NCI-H1092 treated with DMSO at 0.1 percent for 48 hours (cell line): ENCODE measurements around the gene FGGY.
"Not testable (repeated sequence)": the region's sequence is repeated elsewhere in the genome, so short reads cannot be mapped to it uniquely, and the experiment has no call there.

ENCODE experiments used
- DNase-seq: peaks from one replicate; lab custom pipeline; 2025; lab: John Stamatoyannopoulos, UW

Gene FGGY

DNA sequence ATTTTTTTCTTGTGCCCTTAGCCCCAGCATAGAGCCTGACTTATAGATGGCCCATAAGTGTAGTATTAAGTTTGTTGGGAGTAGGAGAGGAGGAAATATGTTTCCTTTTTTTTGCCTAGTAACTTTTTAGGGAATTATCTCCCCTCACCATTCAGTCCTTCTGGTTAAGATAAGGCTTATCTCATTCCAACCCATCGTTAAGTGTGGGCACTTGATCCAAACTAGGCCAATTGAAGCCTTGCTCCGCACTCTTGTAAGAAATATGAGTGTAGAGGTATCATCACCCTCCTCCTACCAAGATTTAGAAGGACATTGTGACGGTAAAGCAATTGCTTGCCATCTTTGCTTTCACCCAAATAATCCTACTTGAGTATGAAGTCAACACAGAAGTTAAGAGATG, 8.8 kb upstream of the FGGY start:
- DNase-seq, result no peak

DNA sequence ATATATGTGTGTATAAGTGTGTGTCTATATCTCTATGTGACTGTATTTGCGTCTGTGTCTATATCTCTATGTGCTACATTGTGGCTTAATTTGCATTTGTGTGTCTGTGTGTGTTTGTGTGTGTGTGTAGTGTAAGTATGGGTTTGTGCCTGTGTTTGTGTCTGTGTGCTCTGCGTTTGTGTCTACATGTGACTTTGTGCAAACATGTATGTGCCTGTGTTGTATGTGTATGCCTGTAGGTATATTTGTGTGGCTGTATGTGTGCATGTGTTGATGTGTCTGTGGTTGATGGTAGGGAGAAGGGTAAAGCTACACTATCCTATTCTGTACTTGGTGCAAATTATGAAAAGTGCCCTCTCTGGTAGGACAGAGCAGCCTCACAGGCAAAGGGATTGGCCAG, 7.3 kb upstream of the FGGY start:
- no peak for DNase-seq

DNA sequence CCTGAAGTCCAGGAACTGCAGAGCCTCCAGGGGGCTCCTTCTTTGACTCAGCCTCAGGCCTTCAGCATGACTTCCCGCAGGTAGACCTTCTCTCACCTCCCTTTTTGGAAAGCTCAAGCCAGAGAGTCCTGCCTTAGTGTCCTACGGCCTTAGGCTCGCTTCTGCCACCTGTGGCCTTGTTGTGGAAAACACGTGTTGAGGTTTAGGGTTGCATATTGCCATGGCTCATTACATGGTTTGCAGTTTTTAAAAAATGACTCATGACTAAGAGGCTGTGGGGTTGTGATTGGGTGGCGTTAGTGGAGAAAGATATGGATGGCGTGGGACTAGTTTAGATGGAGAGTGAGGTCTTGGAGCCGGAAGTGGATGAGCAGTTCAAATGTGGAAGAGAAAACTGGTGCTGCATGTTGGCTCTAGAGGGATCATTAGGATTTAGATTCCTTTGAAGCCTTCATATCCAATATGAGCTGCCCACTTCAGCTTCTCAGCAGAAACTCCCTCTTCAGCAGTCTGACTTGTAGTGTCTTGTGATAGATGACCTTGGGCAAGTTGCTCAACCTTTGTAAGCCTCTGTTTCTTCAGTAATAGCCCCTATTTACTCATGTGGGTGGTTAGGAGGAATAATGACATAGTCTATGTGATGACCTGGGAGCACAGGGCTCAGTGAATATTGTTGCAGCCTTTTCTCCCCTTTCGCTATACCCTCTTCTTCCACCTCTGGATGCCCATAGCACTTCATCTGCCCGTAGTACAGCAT, 6.5 kb upstream of the FGGY start:
- DNase-seq, result no peak

DNA sequence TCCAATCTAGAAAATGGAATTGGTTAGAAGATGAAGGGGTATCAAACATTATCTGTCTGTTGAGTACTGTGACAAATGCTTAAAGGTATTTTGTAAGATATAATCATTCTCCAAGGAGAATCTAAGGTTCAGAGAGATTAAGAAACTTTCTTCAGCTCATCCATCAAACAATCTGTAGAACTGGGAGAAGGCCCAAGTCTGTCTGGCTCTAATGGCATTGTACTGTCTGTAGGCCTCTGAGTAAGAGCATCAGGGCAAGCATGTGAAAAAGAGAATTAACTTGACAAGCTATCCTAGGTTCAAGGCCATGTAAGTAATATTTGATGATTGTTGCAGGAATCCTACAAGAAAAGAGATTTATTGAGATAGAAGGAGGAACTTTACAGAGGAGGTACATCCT, 5.3 kb upstream of the FGGY start:
- no peak for DNase-seq

DNA sequence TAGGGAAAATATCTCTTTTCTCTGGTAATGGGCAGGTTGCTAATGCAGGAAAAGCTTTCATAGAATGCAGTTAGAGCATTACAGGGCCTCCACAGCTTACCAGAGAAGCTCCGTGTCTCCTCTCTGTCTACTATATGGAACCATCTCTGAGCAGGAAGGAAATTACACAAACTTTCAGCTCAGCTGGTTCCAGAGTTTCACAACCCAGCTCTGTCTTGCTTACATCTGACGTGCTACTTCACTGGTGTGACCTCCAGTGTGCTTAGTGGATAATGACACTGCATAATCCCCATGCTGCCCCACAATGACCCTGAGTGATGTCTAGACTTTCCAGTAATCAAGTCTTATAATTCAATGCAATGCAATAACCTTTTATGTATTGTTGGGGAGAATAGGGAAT, 4.3 kb upstream of the FGGY start:
- no peak for DNase-seq

DNA sequence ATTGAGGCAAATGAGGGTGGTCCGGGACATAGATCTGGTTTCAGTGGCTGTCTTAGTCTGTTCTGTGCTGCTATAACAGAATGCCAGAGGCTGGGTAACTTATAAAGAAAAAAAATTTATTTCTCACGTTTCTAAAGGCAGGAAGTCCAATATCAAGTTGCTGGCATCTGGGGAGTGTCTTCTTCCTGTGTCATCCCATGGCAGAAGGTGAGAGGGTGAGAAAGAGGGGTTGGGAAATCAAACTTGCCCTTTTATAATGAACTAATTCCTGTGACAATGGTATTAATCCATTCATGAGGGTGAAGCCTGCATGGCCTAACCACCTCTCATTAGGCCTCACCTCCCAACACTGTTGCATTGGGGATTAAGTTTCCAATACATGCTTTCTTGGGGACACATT, 3.7 kb upstream of the FGGY start:
- DNase-seq, result no peak

DNA sequence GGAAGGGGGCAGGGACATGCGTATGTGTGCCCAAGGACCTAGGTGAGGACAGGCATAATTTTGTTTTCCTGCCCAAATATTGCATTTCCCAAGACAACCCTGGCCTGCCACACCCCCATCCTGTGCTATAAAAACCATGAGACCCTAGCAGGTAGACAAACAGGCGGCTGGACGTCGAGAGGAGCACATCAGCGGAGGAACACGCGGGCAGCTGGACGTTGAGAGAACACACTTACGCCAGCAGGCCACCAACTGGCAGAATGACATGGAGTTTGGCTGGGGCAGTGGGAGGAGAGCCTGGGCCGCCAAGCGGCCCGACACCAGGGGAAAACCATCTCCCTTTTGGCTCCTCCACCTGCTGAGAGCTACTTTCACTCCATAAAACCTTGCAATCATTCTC, 3.0 kb upstream of the FGGY start:
- no peak for DNase-seq

DNA sequence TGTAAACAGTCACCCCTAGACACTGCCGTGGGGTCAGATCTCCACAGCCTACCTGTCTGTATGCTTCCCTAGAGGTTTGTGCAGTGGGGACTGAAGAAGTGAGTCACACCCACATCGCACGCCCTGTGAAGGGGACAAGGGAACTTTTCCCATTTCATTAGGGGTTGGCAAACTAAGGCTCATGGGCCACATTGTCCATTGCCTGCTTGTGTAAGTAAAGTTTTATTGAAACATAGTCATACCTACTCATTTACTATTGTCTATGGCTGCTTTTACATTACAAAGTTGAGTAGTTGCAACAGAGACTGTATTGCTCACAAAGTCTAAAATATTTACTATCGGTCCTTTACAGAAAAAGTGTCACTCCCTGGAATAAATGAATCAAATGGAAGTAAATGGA, 2.5 kb upstream of the FGGY start:
- DNase-seq, result no peak

DNA sequence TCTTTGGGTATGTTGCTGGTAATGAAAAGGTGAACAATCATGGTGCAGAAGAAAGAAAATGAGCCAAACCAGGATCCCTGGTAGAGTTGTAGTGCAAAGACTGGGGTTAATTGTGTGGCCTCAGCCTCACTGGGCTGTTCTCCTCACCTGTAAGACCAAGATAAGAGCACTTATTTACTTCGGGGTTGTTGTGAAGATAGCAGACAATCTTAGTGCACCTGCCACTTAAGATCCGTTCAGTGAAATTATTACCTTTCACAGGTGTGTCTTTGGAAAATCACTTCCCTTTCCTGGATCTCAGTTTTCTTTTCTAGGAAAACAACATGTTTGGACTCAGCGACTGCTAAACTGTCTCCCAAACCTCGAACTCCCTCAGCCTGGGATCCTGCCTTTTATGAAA, 1.3 kb upstream of the FGGY start:
- DNase-seq, result peak; percentile 20

DNA sequence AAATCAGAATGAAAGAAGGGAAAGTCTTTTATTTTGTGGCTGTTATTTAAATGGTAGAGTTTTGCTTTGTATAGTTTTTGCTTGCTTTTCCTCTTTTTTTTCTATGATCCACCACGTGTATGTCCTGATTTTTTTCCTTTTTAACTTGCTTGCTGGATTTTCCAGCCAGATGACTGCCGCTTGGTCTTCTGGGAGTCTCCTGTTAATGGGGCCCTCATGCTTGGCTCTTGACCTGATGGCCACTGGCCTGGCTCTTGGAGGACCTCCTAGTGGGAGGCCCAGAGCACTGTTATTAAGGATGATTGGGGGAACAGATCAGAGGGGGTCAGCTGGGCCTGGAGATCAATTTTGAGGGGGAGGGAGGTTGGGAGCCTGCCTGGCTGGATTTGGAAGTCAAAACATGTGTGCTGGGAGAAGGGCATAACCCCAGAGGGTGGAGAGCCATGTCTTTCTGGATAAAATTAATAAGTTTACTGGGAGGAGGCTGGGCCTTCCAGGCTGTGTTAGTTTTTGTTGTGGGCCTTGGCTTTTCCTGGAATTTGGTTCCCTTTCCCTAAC, 1.2 kb downstream of the FGGY start:
- no peak for DNase-seq

DNA sequence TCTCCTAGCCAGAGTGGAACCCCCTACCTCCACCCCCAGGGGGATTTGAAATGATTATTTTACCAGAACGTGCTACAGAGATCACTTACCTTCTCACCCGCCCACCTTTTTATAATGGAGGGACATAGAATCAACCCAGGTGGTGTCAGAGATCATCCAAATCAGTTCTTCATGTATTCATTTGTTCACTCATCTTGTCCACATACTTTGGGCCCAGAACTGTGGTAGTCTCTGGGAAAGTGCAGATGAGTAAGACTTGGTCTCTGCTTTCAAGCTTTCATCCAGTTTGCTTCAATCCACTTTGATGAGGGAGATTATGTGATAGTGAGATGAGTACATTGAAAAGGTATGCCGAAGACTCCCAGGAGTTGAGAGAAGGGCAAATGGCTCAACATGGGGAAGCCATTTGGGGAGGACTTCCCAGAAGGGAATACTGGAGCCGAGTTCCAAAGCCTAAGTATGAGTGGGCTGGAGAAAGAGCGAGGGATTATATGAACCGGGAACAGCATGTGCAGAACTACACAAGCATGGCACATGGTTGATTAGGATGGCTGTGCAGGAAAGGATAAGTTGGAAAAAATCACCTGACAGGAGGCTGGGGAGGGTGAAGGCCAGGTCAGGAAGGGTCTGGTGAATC, 1.9 kb downstream of the FGGY start:
- no peak for DNase-seq

DNA sequence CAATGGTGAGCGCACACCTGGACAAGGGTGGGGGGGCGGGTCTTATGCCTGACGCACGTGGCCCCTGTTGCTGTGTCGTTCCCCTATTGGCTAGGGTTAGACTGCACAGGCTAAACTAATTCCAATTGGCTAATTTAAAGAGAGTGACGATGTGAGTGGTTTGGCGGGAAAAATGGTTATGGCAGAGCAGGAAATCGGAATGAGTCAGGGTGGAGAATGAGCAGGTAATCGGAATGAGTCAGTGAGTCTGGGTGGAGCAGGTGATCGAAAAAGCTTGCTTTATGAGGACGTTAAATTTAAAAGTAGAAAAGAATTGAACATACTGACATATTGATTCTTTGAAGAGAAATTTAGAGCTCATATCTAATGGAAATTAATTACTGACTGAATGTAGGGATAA, 2.8 kb downstream of the FGGY start:
- not testable (repeated sequence) for DNase-seq

DNA sequence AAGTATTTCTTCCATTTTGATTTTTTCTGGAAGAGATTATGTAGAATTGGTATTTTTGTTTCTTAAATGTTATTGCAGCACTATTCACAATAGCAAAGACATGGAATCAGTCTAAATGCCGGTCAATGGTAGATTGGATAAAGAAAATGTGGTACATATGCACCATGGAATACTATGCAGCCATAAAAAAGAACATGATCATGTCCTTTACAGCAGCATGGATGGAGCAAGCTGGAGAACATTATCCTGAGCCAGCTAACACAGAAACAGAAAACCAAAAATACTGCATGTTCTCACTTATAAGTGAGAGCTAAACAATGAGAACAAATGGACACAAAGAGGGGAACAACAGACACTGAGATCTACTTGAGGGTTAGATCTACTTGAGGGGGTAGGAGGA, 5.4 kb downstream of the FGGY start:
- DNase-seq, result no peak

DNA sequence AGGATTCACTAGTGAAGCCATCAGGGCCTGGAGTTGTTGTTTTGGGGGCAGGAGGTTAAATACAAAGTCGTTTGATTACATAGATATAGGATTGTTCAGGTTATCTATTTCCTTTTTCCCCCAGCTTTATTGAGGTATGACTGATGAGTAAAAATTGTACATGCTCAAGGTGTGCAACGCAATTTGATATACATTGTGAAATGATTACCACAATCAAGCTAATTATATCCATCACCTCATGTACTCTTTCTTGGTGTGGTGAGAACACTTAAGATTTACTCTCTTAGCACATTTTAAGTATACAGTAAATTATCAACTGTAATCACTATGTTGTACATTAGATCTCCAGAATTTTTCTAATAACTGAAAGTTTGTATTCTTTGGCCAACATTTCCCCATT, 6.0 kb downstream of the FGGY start:
- no peak for DNase-seq

DNA sequence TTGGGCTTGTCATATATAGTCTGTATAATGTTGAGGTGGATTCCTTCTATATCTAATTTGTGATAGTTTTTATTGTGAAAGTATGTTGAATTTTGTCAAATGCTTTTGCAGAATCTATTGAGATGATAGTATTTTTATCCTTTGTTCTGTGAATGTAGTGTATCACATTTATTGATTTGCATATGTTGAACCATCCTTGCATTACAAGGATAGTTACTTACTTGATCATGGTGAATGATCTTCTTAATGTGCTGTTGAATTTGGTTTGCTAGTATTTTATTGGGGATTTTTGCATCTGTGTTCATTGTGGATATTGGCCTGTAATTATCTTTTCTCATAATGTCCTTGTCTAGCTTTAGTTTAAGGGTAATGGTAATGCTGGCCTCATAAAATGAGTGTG, 8.3 kb downstream of the FGGY start:
- no peak for DNase-seq

DNA sequence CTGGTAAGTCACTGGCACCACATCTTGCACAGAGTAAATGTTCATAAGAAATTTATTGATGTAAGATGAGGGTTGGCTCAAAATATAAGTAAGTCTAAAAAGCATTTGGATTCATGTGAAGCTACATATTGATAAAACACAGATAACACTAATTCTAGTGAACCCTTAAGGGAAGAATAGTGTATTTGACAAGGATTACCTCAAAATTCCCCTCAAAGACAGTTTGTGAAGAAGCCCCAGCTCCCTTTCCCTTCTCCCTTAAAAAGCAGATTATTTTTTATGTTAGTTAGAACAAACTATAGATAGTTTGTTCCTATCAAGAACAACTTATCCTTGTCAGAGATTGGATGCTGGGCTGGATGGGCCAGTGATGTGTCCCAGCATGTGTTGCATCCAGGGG, 10.7 kb downstream of the FGGY start:
- DNase-seq, result no peak

DNA sequence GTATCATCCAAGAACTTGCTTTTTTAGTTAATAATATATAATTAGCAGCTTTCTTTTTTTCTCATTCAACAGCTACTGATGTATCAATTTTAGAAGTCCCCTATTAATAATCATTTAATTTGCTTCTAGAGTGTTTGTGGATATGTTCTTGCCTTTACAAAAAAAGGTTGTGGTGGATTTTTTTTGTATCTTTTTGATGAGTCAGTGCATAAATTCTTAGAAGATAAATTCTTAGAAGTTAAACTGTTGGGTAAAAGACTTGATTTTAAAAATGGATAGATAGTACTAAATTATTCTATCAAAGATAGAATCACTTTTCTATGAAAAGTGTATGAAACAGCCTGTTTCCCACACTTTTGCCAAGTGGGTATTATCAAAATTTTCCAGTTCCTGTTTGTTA, 11.9 kb downstream of the FGGY start:
- DNase-seq, result no peak

DNA sequence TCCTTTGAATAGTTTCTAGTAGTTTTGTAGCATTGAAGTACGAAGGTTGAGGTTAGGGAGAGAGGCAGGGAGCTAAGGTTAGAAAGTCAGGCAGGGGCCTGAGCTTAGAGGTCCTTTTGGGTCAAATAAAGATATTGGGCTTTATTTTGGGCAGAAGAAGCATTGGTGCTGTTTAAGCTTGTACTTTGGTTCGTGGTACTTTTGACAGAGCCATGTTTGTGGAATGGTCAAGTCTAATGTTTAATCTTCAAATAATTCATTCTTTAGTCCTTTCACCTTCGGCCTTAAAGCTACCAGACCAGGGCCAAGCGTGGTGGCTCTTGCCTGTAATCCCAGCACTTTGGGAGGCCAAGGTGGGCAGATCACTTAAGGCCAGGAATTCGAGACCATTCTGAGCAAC, 12.5 kb downstream of the FGGY start:
- no peak for DNase-seq

DNA sequence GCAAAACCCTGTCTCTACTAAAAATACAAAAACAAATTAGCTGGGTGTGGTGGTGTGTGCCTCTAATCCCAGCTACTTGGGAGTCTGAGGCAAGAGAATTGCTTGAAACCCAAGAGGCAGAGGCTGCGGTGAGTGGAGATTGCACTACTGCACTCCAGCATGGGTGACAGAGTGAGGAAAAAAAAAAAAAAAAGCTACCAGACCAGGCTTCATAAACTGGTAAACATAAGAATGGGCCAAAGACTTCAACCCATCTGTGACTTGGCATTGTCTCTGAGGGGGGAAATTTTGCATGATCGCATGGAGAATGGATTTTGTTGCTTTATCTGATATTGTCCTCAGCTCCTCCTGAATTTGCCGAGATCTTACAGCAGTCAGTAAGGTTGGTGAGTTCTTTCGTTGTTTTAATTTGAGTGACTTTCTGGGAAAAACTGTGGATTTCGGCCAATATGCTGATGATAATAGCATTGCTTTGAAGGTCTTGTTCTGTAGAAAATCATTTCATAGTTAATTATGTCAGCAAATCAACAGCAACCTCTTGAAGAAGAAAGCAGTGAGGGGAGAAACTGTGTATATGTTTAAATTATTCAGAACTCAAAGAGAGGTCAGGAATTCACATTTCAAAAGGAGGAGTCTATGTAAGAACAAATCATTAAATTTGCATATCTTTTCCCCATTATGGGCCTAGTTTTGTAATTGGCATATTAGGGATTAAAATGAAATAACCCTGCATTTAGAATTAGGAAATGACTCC, 13.1 kb downstream of the FGGY start:
- DNase-seq, result no peak

DNA sequence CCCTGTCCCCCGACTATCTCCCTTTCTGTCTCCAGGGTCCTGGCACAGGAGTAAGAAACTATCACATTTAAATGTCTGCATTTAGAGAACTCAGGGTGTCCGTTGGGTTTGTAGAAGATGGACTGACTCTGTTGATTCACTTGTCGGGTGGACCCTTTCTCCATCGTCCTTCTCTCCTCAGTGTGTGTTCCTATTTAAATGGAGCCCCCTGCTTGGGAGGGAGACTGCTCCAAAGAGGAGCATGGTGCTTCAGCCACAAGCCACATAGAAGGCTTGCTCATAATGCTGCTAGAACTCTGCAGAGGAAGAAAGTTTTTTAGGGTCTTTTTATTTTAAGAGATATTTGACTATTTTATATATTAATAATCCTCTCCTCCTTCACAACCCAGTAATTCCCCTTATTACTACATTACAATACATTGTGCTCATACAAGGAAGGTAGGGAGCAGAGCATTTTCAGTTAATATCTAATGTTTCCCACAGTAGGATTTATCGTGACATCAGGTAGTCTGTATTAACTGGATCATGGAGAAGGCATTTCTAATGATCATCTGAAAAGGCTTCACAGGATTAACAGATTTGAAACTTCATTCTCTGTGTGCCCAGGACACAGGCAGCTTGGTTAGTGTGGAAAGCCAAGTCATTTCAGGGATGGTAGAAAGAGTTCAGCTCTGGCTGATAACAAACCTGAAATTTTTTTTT, 13.8 kb downstream of the FGGY start:
- DNase-seq, result no peak

DNA sequence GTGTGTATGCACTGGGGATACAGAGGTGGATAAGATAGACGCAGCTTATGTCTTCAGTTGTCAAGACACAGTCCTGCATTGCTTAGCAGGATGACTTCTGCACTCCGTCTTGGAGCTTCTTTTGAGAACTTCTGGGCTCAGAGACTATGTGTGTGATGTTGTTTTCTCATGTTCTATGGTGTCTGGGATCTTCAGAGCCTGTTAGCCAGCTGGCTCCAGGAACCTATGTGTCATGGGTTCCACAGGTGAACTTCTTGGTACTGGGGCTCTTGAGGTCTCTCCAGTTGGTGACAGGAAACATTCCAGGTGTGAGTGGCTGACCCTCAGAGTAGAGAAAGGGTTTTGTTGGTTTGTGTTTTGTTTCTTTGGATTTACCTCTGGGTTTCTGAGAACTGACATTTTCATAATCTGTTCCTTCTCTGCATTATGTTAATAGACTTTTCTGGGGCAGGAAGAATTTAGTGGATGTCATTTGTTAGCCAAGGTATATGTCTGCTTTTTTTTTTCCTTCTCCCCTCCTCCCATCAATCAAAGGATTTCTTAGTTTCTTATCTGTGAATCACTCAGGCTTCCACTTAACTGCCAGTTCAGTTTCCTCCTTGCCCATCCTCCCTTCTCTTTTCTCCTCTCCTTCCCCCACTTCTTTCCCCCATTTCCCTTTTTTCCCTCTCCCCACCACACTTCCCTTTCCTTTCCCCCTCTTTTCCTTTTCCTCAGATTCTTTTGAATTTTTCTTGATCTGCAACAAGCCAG, 18.1 kb downstream of the FGGY start:
- no peak for DNase-seq
